Subcutaneous adipose tissue (tissue), 4 donors: ENCODE results near the gene LRRC8D. TPM values are rescaled to one million over a fixed set of nuclear protein-coding genes. Genes with fewer than 3 reads are reported as not detected.

Experiments used
- CTCF ChIP-seq: fragments of 450-650 bp; IDR thresholded peaks from one replicate; pipeline ENCODE4 v1.5.1; 2016; ENCODE audit warnings: low read depth, mild to moderate bottlenecking, control low read depth, antibody characterized with exemption, moderate library complexity
- total RNA-seq, 4 donors: library from RNA; depleted of rRNA; stranded (reverse); fragments of >200 nt; gene quantifications; one replicate each; pipeline ENCODE4 v1.1.0, GENCODE V29; 2016

Gene LRRC8D
- total RNA-seq, 4 donors from 2014 or later = 7.5 to 12.4 (median 9.2) TPM

GRCh38 chr1:89847191-89847729 is 26.4 kb downstream of the LRRC8D start:
- no peak for TF ChIP-seq CTCF

- no peak for TF ChIP-seq CTCF
Measured at GRCh38 chr1:89850844-89851415, 30.1 kb downstream of the LRRC8D start.

- TF ChIP-seq CTCF = no peak
Measured at GRCh38 chr1:89854140-89854539, 33.3 kb downstream of the LRRC8D start.

DNA sequence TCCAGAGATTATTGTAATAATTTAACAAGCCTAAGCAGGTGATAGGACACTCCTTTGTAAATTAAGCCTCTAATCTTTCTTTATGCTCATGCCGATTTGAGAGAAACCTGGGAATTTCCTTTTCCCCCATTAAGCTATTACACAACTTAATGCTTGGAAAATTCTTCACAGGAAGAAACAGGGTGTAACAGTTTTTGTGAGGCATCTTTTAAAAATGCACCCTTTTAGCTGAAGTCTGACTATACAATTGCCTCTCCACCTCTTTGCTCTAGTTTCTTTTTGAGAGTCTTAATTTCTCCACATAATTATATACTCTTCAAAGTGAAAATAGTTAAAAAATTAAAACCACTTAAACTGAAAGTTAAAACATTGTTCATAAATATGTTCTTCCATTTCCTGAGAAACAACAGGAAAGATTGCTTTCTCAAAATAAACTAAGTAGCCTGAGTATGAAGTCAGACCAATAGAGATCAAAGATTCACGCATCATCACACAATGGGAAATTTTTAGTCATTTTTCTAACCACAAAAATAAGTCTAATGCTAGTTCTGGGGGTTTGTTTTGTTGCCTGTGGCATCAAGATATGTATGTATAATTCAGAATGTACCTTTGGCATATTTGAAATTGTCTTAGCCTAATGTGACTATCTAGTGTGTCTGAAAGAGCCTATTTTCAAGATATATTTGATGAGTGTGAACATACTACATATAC is 34.7 kb downstream of the LRRC8D start:
- no peak for TF ChIP-seq CTCF

DNA sequence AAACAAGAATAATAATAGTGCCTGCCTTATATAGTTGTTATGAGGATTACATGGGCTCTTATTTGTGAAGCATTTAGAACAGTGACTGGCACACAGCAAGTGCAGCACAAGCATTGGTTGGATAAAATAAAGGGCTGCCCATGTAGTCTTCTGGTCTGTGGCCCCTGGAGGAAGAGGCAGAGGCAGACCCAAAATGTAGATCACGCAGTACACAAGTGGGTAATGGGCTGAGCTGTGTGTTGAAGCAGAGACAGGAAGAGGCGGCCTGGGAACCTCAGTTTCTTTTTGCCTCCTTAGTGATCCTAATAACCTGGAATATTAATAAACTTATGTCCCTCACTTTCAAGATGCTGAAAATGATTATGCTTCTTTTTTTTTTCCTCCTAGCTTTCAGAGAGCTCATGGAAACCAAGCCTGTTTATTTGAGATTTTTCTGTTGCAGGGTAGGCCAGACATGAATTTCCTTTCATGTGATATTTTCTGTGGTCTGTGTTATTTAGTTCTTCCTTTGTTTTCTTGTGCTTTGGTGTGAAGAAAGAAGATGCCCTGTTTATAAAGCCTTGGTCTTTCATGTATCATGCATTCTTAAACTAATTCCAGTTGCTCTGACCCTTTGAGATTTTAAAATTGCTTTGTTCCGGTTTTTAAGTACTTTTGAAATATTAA is 42.5 kb downstream of the LRRC8D start:
- no peak for TF ChIP-seq CTCF

- no peak for TF ChIP-seq CTCF
Measured at GRCh38 chr1:89865498-89866382, 44.9 kb downstream of the LRRC8D start.
